Measurements from ENCODE around the gene SSH3.

SSH3 gene

DNA sequence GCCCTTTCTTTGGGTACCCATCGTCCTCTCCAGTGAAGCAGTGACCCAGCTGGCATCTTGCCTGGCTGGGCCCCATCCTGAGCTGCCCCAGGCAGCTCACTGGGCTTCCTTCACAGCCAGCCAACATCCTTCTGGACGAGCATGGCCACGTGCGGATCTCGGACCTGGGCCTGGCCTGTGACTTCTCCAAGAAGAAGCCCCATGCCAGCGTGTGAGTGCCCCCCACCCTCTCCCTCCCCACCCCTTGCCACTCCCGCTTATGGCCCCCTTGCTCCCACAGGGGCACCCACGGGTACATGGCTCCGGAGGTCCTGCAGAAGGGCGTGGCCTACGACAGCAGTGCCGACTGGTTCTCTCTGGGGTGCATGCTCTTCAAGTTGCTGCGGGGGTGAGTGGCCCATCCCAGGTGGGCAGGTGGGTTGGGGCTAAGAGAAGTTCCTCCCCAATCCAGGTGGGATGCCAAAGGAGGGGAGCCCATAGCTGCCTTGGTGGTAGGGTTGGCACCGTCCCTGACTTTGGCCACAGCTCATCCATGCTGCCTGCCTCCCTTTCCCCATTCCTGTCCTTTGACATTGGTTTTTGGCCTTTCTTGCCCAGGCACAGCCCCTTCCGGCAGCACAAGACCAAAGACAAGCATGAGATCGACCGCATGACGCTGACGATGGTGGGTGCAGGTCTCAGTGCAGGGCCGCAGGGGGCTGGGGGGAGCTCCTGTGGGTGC lies 21.0 kb upstream of the SSH3 start:
- no peaks in the 10 kb centered on the region for H3K9me3 ChIP-seq (ENCODE audit: control insufficient read depth, insufficient read depth, low read length)
- no peaks in the 10 kb centered on the region for H3K27me3 ChIP-seq (ENCODE audit: control insufficient read depth, insufficient read depth, low read length)
- H3K4me3 ChIP-seq (ENCODE audit: low read length): no peak overlapping the region
- peaks cover 44% of the 10 kb centered on the region for H3K36me3 ChIP-seq (ENCODE audit: control insufficient read depth, insufficient read depth, low read length)
- no CpG with 5 or more reads among the region's 20 CpGs for WGBS (ENCODE audit: insufficient coverage, insufficient read length)
- no peak for DNase-seq (ENCODE audit: low read depth, low spot score)
- H3K4me1 ChIP-seq (ENCODE audit: control insufficient read depth, insufficient read depth, low read length): no peaks in the 10 kb centered on the region; the same call in 1 of the 2 replicates
- H3K27ac ChIP-seq (ENCODE audit: low read length): no peak overlapping the region

DNA sequence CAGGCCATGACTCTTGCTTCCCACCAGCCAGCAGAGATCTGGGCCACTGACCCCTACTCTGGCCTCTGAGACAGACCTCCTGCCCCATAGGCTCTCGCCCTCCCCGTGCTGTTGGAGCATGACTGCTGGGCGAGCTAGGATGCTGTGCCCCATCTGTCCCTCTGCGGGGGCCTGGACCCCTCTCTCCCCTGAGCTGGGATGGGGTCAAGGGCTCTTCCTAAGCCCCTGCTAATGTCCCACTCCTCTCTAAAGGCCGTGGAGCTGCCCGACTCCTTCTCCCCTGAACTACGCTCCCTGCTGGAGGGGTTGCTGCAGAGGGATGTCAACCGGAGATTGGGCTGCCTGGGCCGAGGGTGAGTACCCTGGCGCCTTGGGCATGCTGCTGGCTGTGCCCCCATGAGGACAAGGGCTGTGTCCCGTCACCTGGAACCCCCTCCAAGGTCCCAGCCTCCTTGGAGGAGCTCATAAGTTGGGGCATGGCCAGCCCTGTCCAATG lies 20.4 kb upstream of the SSH3 start:
- DNase-seq (ENCODE audit: low read depth, low spot score): no peak
- Histone ChIP-seq H3K4me3 (ENCODE audit: low read length) (no peak overlapping the region), H3K9me3 (ENCODE audit: control insufficient read depth, insufficient read depth, low read length) (no peaks in the 10 kb centered on the region), H3K27me3 (ENCODE audit: control insufficient read depth, insufficient read depth, low read length) (no peaks in the 10 kb centered on the region), H3K36me3 (ENCODE audit: control insufficient read depth, insufficient read depth, low read length) (peaks cover 44% of the 10 kb centered on the region), H3K4me1 (ENCODE audit: control insufficient read depth, insufficient read depth, low read length) (0 out of 2 replicates have a peak, but pooled peaks cover 2% of the 10 kb centered on the region), H3K27ac (ENCODE audit: low read length) (no peak overlapping the region)
- whole genome bisulfite sequencing (ENCODE audit: insufficient coverage, insufficient read length): no CpG with 5 or more reads among the region's 11 CpGs

DNA sequence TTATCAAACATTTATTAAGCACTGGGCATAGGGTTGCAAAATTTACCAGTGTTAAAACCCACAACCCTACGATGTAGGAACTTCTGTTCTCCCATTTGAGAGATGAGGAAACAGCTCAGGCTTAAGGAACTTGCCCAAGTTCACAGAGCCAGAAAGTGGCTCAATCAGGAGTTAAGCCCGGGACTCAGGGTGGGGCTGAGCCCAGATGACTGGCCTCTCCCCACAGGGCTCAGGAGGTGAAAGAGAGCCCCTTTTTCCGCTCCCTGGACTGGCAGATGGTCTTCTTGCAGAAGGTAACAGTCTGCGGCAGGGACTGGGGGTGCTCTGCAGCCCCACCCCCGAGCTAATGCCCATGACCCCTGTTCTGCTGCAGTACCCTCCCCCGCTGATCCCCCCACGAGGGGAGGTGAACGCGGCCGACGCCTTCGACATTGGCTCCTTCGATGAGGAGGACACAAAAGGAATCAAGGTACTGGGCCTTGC lies 19.8 kb upstream of the SSH3 start:
- no peak for DNase-seq (ENCODE audit: low read depth, low spot score)
- no peak overlapping the region for H3K4me3 ChIP-seq (ENCODE audit: low read length)
- H3K4me1 ChIP-seq (ENCODE audit: control insufficient read depth, insufficient read depth, low read length): peaks cover 5% of the 10 kb centered on the region; the same call in 1 of the 2 replicates
- no peaks in the 10 kb centered on the region for H3K27me3 ChIP-seq (ENCODE audit: control insufficient read depth, insufficient read depth, low read length)
- H3K9me3 ChIP-seq (ENCODE audit: control insufficient read depth, insufficient read depth, low read length): no peaks in the 10 kb centered on the region
- no CpG with 5 or more reads among the region's 13 CpGs for WGBS (ENCODE audit: insufficient coverage, insufficient read length)
- no peak overlapping the region for H3K27ac ChIP-seq (ENCODE audit: low read length)
- peaks cover 44% of the 10 kb centered on the region for H3K36me3 ChIP-seq (ENCODE audit: control insufficient read depth, insufficient read depth, low read length)

DNA sequence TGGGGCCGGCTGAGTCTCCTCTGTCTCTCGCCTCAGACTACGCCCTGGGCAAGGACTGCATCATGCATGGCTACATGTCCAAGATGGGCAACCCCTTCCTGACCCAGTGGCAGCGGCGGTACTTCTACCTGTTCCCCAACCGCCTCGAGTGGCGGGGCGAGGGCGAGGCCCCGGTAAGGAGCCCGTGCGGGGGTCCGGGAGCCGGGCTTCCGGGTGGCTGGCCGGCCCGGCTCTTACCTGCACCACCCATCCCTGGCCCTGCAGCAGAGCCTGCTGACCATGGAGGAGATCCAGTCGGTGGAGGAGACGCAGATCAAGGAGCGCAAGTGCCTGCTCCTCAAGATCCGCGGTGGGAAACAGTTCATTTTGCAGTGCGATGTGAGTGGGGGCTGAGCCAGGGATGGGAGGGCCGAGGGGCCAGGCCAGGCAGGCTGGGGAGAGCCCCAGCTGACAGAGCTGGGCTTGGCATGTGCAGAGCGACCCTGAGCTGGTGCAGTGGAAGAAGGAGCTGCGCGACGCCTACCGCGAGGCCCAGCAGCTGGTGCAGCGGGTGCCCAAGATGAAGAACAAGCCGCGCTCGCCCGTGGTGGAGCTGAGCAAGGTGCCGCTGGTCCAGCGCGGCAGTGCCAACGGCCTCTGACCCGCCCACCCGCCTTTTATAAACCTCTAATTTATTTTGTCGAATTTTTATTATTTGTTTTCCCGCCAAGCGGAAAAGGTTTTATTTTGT lies 18.4 kb upstream of the SSH3 start:
- no CpG with 5 or more reads among the region's 45 CpGs for whole genome bisulfite sequencing (ENCODE audit: insufficient coverage, insufficient read length)
- peaks cover 5% of the 10 kb centered on the region; the same call in 1 of the 2 replicates for H3K4me1 ChIP-seq (ENCODE audit: control insufficient read depth, insufficient read depth, low read length)
- no peaks in the 10 kb centered on the region for H3K27me3 ChIP-seq (ENCODE audit: control insufficient read depth, insufficient read depth, low read length)
- no peak overlapping the region for H3K27ac ChIP-seq (ENCODE audit: low read length)
- H3K36me3 ChIP-seq (ENCODE audit: control insufficient read depth, insufficient read depth, low read length): peaks cover 36% of the 10 kb centered on the region
- H3K4me3 ChIP-seq (ENCODE audit: low read length): no peak overlapping the region
- H3K9me3 ChIP-seq (ENCODE audit: control insufficient read depth, insufficient read depth, low read length): no peaks in the 10 kb centered on the region
- DNase-seq (ENCODE audit: low read depth, low spot score): no peak

DNA sequence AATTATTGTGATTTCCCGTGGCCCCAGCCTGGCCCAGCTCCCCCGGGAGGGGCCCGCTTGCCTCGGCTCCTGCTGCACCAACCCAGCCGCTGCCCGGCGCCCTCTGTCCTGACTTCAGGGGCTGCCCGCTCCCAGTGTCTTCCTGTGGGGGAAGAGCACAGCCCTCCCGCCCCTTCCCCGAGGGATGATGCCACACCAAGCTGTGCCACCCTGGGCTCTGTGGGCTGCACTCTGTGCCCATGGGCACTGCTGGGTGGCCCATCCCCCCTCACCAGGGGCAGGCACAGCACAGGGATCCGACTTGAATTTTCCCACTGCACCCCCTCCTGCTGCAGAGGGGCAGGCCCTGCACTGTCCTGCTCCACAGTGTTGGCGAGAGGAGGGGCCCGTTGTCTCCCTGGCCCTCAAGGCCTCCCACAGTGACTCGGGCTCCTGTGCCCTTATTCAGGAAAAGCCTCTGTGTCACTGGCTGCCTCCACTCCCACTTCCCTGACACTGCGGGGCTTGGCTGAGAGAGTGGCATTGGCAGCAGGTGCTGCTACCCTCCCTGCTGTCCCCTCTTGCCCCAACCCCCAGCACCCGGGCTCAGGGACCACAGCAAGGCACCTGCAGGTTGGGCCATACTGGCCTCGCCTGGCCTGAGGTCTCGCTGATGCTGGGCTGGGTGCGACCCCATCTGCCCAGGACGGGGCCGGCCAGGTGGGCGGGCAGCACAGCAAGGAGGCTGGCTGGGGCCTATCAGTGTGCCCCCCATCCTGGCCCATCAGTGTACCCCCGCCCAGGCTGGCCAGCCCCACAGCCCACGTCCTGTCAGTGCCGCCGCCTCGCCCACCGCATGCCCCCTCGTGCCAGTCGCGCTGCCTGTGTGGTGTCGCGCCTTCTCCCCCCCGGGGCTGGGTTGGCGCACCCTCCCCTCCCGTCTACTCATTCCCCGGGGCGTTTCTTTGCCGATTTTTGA lies 17.5 kb upstream of the SSH3 start:
- DNase-seq (ENCODE audit: low read depth, low spot score): no peak
- no CpG with 5 or more reads among the region's 39 CpGs for WGBS (ENCODE audit: insufficient coverage, insufficient read length)
- no peaks in the 10 kb centered on the region for H3K9me3 ChIP-seq (ENCODE audit: control insufficient read depth, insufficient read depth, low read length)
- H3K4me1 ChIP-seq (ENCODE audit: control insufficient read depth, insufficient read depth, low read length): peaks cover 5% of the 10 kb centered on the region; the same call in 1 of the 2 replicates
- H3K27me3 ChIP-seq (ENCODE audit: control insufficient read depth, insufficient read depth, low read length): no peaks in the 10 kb centered on the region
- H3K36me3 ChIP-seq (ENCODE audit: control insufficient read depth, insufficient read depth, low read length): peaks cover 30% of the 10 kb centered on the region
- H3K27ac ChIP-seq (ENCODE audit: low read length): no peak overlapping the region
- H3K4me3 ChIP-seq (ENCODE audit: low read length): no peak overlapping the region

DNA sequence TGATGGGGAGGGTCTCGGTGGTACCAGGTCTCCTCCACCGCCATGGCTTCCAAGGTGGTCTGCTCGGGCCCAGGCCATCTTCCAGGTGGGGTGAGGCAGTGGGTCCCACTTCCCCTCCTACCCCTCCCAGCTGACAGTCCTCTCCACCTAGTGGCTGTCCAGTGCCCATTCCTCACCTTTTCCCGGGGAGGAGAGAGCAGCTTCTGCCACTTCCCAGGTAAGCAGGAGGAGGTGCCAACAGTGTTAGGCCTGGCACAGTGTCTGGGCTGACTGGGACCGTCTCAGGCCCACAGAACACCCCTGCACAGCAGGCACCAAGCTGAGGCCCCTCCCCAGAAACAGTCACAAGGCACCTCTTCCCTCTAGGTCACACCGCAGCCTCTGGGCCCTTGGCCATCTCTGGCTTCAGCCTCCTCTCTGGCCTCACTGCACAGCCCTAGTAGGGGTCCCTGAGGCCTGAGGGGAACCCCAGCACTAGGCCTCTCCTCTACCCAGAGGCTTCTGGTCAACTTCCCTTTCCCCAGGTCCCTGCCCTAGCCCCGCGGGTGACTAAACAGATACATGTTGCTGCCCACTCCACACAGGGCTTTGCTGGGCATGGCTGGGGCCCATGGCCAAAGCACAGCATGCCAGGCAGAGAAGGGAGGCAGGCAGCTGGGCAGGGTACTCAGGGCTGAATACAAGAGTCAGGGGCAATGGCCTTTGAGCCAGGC lies 16.6 kb upstream of the SSH3 start:
- H3K4me1 ChIP-seq (ENCODE audit: control insufficient read depth, insufficient read depth, low read length): peaks cover 5% of the 10 kb centered on the region; the same call in 1 of the 2 replicates
- no peaks in the 10 kb centered on the region for H3K27me3 ChIP-seq (ENCODE audit: control insufficient read depth, insufficient read depth, low read length)
- H3K36me3 ChIP-seq (ENCODE audit: control insufficient read depth, insufficient read depth, low read length): peaks cover 31% of the 10 kb centered on the region
- H3K9me3 ChIP-seq (ENCODE audit: control insufficient read depth, insufficient read depth, low read length): no peaks in the 10 kb centered on the region
- DNase-seq (ENCODE audit: low read depth, low spot score): no peak
- H3K27ac ChIP-seq (ENCODE audit: low read length): no peak overlapping the region
- no CpG with 5 or more reads among the region's 8 CpGs for WGBS (ENCODE audit: insufficient coverage, insufficient read length)
- H3K4me3 ChIP-seq (ENCODE audit: low read length): no peak overlapping the region

DNA sequence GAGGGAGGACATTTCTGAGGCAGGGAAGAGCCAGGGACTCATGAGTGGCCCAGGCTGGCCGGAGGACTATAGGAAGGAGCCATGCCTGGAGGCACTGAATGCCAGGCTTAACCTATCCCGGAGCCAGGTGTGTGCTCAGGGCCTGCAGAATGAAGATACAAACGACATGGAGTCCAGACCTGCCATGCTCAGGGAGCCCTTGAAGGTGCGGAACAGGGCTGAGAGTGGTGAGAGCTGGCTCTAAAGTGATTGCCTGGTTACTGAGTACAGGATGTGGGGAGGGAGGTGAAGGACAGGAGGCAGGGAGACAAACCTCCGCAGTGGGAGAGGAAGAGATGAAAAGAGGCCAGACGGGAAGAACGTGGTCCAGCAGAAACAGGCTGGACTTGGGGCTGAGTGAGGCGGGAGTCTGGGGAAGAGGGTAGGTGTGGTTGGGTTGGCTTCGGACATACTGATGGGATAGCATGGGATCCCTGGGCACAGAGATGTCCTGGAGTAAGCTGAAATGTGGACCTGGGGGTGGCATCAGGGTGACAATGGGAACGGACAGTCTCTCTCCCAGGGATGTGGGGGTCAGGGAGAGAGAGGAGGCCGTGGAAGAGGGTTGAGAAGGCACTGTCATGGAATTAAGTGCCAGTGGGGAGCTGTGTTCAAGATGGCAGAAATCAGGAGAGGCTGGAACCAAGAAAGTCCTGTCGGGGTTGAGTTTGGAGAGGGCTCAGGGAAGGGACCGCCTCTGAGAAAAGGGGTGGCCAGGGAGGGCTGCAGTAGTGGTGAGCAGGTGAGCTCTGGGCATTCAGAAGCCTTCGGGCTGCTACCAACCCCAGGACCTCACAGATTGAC lies 15.8 kb upstream of the SSH3 start:
- Histone ChIP-seq H3K36me3 (ENCODE audit: control insufficient read depth, insufficient read depth, low read length) (peaks cover 31% of the 10 kb centered on the region), H3K9me3 (ENCODE audit: control insufficient read depth, insufficient read depth, low read length) (no peaks in the 10 kb centered on the region), H3K4me3 (ENCODE audit: low read length) (peak overlapping the region; percentile 87; the same call in 1 of the 2 replicates), H3K27ac (ENCODE audit: low read length) (no peak overlapping the region), H3K4me1 (ENCODE audit: control insufficient read depth, insufficient read depth, low read length) (peaks cover 5% of the 10 kb centered on the region; the same call in 1 of the 2 replicates), H3K27me3 (ENCODE audit: control insufficient read depth, insufficient read depth, low read length) (no peaks in the 10 kb centered on the region)
- WGBS (ENCODE audit: insufficient coverage, insufficient read length): no CpG with 5 or more reads among the region's 14 CpGs
- no peak for DNase-seq (ENCODE audit: low read depth, low spot score)

DNA sequence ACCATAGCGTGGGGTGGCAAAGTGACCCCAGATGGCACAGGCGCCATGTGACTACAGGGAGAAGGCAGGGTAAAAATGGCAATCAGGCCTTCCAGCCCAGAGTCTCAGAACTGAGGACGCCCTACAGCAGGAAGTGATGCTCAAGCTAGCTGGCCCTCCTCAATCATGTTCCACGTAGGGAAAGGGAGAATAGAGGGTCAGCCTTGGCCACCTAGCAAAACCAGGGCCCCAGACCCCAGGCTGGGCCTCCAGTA lies 15.2 kb upstream of the SSH3 start:
- H3K36me3 ChIP-seq (ENCODE audit: control insufficient read depth, insufficient read depth, low read length): peaks cover 26% of the 10 kb centered on the region
- no peaks in the 10 kb centered on the region for H3K27me3 ChIP-seq (ENCODE audit: control insufficient read depth, insufficient read depth, low read length)
- peak overlapping the region; percentile 87; the same call in 1 of the 2 replicates for H3K4me3 ChIP-seq (ENCODE audit: low read length)
- peaks cover 5% of the 10 kb centered on the region; the same call in 1 of the 2 replicates for H3K4me1 ChIP-seq (ENCODE audit: control insufficient read depth, insufficient read depth, low read length)
- H3K9me3 ChIP-seq (ENCODE audit: control insufficient read depth, insufficient read depth, low read length): no peaks in the 10 kb centered on the region
- no CpG with 5 or more reads among the region's 4 CpGs for WGBS (ENCODE audit: insufficient coverage, insufficient read length)
- H3K27ac ChIP-seq (ENCODE audit: low read length): no peak overlapping the region
- DNase-seq (ENCODE audit: low read depth, low spot score): no peak
